ENCODE measurements around the gene ERBB2.

DNA sequence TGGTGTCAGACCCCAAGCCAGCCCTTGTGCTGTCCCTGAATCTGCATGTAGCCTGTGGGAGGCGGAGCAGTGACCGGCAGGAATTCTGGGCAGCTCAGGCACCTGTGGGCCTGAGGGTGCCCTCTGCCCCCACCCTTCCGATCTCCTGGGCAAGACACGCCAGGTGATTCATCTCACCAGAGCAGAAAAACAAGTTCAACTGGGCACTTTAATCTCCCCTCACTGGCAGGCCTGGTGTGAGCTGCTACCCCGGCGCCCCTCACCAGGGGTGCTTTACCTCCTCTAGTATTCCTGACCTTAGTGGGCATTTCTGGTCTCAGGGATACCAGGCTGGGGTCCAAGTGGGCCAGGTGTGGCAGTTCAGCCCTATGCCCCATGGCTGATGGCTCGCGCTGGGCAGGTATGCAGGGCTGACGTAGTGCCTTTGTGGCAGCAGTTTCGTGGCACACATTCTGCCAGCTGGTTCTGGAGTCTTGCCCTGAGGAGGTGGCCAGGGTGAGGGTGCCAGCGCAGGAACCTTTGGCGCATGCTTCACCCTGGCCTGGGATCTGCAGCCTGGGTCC is 6.0 kb downstream of the ERBB2 start:
- no peak for TF ChIP-seq POLR2A (IDR thresholded peaks at IDR 0.05)
- TF ChIP-seq, protein P1, sequence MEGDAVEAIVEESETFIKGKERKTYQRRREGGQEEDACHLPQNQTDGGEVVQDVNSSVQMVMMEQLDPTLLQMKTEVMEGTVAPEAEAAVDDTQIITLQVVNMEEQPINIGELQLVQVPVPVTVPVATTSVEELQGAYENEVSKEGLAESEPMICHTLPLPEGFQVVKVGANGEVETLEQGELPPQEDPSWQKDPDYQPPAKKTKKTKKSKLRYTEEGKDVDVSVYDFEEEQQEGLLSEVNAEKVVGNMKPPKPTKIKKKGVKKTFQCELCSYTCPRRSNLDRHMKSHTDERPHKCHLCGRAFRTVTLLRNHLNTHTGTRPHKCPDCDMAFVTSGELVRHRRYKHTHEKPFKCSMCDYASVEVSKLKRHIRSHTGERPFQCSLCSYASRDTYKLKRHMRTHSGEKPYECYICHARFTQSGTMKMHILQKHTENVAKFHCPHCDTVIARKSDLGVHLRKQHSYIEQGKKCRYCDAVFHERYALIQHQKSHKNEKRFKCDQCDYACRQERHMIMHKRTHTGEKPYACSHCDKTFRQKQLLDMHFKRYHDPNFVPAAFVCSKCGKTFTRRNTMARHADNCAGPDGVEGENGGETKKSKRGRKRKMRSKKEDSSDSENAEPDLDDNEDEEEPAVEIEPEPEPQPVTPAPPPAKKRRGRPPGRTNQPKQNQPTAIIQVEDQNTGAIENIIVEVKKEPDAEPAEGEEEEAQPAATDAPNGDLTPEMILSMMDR (IDR thresholded peaks at IDR 0.05) = peak in 3 of 6 experiments; percentile 8 to 26 (median 13)
